GM18867 (cell line): ENCODE results near the gene SYT12.

ENCODE experiments used
- ATAC-seq: cut with Tn5 transposase; IDR thresholded peaks from one replicate; pipeline ENCODE4 v1.9.1; 2021; ENCODE audit warnings: mild to moderate bottlenecking, moderate library complexity; ENCODE audit not compliant: unreplicated experiment

The SYT12 gene

GRCh38 chr11:67054346-67054835 lies 31.5 kb downstream of the SYT12 start:
- no peak for ATAC-seq

DNA sequence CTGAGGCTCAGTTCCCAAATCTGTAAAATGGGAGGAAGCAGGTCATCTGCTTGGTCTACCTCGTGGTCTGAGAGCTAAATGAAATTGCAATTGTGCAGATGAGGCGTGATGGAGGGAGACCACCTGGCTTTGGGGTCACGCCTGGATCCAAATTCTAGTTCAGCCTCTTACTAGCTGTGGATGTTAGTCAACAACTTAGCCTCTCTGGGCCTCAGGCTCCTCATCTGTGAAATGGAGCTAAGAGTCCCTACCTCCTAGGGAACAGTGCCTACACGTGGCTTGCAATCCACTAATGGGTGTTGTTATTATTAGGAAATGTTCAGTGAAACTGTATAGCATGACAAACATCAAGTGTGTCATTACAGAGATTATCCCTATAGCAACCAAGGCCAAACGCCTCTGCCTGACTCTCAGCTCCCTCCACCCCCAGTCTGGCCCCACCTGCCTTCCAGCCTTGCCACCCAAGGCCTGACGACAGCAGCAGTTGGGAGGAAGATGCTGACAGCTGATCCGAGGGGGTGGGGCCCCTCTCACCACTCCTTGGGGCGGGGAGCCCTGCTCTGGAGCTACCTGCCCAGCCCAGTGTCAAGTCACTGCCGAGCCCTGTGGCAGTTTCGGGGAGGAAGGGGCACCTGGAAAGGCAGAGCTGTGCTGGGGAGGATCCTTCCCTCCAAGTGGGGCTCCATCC lies 32.0 kb downstream of the SYT12 start:
- no peak for ATAC-seq

- no peak for ATAC-seq
These were observed 32.9 kb downstream of the SYT12 start for GRCh38 chr11:67055812-67056211.

DNA sequence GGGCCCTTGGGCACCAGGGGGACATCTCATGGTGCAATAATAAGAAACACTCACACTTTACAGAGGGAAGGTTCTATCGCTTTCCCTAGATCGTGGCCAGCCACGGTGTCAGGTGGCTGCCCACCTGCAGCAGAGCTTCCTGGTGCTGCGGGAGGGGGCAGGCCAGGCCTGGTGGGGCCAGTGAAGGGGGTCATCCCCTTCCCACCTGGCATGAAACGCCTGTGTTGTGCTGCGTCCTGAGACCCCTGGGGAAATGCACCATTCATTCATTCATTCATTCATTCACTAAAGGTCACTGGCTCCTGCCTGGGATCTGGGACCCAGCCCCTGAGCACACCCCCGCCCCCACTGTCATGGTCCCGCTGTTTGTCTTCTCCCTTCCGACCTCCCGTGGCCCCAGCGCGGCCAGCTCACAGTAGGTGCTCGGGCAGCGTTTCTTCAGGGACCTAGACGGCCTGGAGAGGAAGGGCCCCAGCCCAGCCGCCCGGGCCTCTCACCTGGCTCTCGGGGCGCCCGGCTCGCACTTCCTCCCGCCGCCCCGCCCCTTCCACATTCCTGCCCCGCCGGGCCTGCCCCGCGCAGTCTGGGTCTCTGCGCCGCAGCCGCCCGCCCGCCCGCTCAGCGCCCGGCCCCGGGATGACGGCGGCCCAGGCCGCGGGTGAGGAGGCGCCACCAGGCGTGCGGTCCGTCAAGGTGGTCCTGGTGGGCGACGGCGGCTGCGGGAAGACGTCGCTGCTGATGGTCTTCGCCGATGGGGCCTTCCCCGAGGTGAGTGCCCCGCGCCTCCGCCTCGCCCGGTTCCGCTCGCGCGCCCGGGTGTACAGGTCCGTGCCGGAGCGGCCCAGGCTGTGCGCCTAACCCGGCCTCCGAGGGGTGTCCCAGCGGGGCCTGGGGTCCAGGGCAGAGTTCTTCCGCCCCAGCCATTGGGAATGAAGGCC lies 33.6 kb downstream of the SYT12 start, which contains the start of gene RHOD:
Gene RHOD (plus strand): TSS at position 581 of the 938 bp plus-strand sequence. CDS start 56 bp downstream, at position 637.
- no peak for ATAC-seq

- ATAC-seq, result no peak
These were observed 34.3 kb downstream of the SYT12 start for GRCh38 chr11:67057205-67057672.

- ATAC-seq, result no peak
These were observed 35.6 kb downstream of the SYT12 start for GRCh38 chr11:67058506-67058905.

DNA sequence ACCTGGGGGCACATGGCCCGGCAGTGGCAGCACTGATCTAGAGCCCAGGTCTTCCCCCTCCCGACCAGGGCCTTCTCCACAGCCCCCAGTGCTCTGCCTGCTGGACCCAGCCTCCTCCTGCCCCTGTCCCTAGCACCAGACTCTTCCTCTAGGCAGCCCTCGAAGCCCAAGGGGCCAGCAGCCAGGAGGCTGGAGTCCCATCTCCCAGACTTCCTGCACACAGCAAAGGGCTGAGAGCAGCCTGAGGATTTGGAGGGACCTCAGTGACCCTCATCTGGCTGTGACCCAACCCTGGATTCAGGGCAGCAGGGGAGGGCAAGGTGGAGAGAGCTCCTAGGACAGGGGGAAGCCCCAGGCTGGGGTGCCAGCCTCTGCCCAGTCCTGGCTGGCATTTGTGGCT lies 36.7 kb downstream of the SYT12 start:
- ATAC-seq, result no peak

- no peak for ATAC-seq
These were observed 37.2 kb downstream of the SYT12 start for GRCh38 chr11:67060111-67060522.

DNA sequence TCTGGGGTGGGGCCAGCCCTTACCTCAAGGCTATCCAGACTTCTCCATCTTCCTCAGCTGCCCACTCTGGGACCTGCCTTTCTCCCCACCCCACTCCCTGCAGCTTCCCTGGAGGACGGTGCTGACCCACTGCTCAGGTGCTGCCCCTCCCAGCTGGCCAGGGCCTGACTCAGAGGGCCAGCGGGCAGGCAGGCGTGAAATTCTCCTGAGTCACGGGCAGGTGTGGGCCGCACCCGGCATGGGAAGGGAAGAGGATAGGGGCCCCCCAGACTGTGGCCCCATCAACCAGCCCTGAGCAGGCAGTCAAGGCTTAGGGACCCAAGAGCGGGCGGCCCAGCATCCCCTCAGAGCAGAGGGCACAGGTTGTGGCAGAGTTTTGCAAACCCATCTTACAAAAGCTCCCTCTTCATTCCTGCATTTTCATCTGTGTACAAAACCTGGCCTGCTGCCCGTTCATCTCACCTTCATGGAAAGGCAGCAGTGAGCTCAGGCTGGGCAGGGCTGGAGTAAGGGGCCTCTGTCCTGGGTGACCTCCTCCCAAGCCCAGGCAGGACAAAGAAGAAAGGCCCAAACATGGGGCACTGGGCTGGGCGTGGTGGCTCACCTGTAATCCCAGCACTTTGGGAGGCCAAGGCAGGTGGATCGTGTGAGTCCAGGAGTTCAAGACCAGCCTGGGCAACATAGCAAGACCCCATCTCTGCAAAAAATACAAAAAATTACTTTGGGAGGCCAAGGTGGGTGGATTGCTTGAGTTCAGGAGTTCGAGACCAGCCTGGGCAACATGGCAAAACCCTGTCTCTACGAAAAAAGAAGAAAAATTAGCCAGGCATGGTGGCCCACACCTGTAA lies 39.8 kb downstream of the SYT12 start:
- no peak for ATAC-seq

- no peak for ATAC-seq
These were observed 43.4 kb downstream of the SYT12 start for GRCh38 chr11:67066333-67066709.

DNA sequence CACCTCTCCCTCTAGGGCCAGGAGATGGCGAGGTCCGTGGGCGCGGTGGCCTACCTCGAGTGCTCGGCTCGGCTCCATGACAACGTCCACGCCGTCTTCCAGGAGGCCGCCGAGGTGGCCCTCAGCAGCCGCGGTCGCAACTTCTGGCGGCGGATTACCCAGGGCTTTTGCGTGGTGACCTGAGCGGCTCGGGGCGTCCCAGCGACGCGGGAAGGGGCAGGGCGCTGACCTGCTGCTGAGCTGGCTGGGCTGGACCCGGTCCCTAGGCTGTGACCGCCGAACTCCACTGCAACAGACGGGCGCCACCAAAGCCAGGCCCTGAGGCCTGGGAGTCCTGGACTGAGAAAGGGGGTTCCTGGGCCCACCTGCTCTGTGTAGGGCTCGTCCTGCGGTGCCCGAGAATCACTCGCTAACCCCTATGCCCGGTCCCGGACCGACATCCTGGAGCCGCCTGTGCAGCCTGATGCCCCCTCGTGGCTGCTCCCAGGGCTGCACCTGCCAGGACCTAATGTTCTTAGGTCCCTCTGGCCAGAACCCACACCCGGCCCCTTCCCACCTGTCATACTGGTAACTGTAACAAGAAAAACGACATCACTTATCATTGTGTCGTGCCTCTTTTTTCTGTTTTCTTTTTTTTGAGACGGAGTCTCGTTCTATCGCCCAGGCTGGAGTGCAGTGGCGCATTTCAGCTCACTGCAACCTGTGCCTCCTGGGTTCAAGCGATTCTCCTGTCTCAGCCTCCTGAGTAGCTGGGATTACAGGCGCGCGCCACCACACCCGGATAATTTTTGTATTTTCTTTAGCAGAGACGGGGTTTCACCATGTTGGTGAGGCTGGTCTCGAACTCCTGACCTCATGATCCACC lies 48.7 kb downstream of the SYT12 start:
- no peak for ATAC-seq

GRCh38 chr11:67072295-67072694 lies 49.4 kb downstream of the SYT12 start:
- ATAC-seq, result no peak

DNA sequence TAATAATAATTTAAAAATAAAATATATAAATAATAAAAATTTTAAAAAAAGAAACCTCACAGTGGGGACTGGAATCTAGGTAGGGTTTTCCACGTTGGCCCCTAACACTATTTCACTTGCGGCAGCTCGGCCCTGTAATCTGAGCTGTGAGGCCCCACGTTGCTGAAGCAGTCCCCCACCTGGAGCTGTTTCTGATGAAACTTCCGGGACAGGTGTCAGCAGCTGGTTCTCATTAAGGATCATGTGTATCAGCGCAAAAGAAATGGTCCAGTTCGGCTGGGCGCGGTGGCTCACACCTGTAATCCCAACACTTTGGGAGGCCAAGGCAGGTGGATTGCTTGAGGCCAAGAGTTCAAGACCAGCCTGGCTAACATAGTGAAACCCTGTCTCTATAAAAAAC lies 51.0 kb downstream of the SYT12 start:
- no peak for ATAC-seq

GRCh38 chr11:67076202-67076601 lies 53.3 kb downstream of the SYT12 start:
- ATAC-seq, result no peak

GRCh38 chr11:67079065-67079705 lies 56.3 kb downstream of the SYT12 start:
- ATAC-seq, result no peak

DNA sequence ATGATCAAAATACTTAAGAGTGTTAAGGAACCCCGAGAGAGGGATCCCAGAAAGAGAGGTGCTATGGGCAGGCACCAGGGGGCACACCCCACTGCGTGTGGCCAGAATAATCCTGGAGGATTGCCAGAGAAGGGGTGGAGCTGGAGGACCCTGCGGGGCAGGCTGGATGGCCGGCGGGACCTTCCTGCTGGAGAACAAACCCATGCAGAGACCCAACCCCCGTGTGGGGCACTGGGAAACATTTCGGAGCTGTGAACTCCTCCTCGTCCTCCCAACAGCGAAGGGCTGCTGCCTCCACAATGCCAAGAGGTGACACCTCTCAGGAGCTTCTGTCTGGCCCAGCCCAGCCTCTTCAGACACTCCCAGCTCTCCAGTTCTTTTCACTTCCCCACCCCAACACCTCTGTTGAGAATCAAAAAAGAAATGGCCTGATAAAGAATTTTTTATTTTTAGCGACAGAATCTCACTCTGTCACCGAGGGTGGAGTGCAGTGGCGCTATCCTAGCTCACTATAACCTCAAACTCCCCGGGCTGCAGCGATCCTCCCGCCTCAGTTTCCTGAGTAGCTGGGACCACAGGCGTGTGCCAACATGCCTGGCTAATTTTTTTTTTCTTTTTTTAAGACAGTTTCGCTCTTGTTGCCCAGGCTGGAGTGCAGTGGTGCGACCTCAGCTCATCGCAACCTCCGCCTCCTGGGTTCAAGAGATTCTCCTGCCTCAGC lies 59.3 kb downstream of the SYT12 start:
- ATAC-seq, result no peak

DNA sequence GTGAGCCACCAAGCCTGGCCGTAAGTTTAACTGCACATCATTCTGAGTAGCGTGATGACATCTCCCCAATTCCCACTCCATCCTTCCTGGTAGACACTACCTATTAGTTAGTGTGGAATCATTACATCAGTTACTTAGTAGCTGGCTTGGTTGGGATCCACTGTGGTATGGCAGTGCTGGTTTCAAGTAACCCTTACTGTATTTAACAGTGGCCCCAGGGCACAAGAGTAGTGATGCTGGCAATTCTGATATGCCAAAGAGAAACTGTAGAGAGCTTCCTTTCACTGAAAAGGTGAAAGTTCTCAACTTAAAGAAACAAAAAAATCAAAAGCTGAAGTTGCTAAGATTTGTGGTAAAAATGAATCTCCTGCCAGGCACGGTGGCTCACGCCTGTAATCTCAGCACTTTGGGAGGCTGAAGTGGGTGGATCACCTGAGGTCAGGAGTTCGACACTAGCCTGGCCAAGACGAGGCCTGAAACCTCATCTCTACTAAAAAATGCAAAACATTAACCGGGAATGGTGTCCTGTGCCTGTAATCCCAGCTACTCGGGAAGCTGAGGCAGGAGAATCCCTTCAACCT lies 60.9 kb downstream of the SYT12 start:
- no peak for ATAC-seq

GRCh38 chr11:67085617-67086016 lies 62.7 kb downstream of the SYT12 start:
- ATAC-seq, result no peak
